ENCODE data around the gene CIAO3.

CIAO3 gene

DNA sequence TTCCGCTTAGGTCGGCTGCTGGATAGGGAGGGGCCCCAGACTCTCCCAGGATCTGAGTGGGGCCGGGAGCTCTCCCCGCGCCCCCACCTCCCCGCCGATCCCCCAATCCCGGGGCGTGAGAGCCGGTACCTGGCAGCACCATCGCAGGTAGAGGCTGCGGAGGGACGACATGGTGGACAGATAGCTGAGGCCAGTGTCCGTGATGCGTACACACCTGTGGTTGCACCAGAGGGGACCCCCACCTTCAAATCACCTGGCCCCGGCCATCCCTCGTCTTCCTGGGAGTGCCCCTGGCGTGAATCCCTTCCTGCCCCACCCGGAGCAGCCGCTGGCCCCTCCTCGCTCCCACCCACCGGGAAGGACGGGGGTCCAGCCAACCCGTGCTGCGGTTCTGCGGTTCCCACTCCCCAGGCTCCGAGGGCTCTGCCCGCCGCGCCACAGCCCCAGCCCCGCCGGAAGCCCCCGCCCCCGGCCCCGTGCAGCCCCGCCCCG is 45.9 kb downstream of the CIAO3 start:
- DNase-seq (ENCODE audit: low spot score) (no peak), ATAC-seq (ENCODE audit: low read depth) (no peak)
- Histone ChIP-seq H3K27me3 (ENCODE audit: insufficient read depth, poor library complexity, severe bottlenecking) (no peaks in the 10 kb centered on the region), H3K4me1 (ENCODE audit: insufficient read depth, poor library complexity, severe bottlenecking) (no peaks in the 10 kb centered on the region), H3K27ac (ENCODE audit: poor library complexity, severe bottlenecking) (peak overlapping the region; percentile 48), H3K36me3 (ENCODE audit: low read depth) (no peaks in the 10 kb centered on the region), H3K9me3 (ENCODE audit: severe bottlenecking) (no peaks in the 10 kb centered on the region), H3K4me3 (ENCODE audit: severe bottlenecking) (peak overlapping the region; percentile 37)
- TF ChIP-seq, protein P1, sequence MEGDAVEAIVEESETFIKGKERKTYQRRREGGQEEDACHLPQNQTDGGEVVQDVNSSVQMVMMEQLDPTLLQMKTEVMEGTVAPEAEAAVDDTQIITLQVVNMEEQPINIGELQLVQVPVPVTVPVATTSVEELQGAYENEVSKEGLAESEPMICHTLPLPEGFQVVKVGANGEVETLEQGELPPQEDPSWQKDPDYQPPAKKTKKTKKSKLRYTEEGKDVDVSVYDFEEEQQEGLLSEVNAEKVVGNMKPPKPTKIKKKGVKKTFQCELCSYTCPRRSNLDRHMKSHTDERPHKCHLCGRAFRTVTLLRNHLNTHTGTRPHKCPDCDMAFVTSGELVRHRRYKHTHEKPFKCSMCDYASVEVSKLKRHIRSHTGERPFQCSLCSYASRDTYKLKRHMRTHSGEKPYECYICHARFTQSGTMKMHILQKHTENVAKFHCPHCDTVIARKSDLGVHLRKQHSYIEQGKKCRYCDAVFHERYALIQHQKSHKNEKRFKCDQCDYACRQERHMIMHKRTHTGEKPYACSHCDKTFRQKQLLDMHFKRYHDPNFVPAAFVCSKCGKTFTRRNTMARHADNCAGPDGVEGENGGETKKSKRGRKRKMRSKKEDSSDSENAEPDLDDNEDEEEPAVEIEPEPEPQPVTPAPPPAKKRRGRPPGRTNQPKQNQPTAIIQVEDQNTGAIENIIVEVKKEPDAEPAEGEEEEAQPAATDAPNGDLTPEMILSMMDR (IDR thresholded peaks at IDR 0.05; ENCODE audit: poor library complexity, severe bottlenecking), result no peak

DNA sequence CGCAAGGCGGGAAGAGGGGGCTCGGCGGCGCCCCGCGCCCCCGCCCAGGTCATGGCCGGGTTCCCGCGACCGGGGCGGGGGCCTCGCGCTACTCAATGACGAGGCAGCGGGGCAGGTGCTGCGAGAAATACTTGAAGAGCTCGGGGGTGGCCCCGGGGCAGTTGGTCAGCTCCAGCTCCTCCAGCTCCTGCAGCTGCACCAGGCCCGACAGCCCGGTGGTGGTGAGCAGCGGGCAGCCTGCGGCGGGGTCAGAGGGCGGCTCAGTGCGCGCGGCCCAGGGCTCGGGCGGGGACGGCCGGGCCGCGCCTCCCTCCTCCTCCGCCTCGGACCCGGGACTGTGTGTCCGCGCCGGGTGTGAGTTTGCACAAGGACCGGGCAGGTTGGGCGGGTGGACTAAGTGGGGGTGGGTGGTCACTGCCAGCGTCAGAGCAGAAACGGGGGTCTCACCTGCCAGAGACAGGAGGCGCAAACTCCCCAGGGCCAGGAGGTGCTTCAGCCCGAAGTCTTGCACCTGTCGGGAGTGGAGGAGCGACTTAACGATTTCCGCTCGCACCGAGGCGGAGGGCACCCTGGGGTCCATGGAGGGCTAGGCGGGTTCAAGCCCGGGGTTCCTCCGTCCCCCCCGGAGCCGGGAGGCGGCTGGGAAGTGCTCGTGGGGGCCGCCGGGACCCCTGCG is 46.5 kb downstream of the CIAO3 start:
- DNase-seq (ENCODE audit: low spot score), result no peak
- H3K36me3 ChIP-seq (ENCODE audit: low read depth), result no peaks in the 10 kb centered on the region
- H3K27me3 ChIP-seq (ENCODE audit: insufficient read depth, poor library complexity, severe bottlenecking), result no peaks in the 10 kb centered on the region
- no peaks in the 10 kb centered on the region for H3K9me3 ChIP-seq (ENCODE audit: severe bottlenecking)
- TF ChIP-seq, protein P1 (IDR thresholded peaks at IDR 0.05; ENCODE audit: poor library complexity, severe bottlenecking), result no peak
- no peak for ATAC-seq (ENCODE audit: low read depth)
- H3K27ac ChIP-seq (ENCODE audit: poor library complexity, severe bottlenecking), result peak overlapping the region; percentile 48
- H3K4me1 ChIP-seq (ENCODE audit: insufficient read depth, poor library complexity, severe bottlenecking), result peaks cover 3% of the 10 kb centered on the region
- peak overlapping the region; percentile 37 for H3K4me3 ChIP-seq (ENCODE audit: severe bottlenecking)

DNA sequence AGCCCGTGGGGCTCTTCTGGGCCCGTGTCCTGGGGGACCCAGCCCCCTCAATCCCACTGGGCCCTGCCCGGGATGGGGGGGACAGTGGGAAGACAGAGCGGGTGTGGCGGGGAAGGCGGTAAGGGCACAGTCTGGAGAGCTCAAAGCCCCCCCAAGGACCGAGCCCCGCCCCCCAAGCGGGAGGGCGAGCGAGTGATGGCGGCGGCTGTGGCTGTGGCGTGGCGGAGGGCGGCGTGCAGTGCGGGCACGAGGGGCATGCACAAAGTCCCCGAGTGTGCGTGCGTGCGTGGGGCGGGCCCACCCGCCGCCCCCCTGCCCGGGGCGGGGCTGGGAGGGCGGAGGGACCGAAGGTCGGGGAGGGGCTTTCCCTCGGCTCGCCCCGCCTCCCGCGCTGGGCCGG is 47.0 kb downstream of the CIAO3 start:
- no peak overlapping the region for H3K27ac ChIP-seq (ENCODE audit: poor library complexity, severe bottlenecking)
- H3K36me3 ChIP-seq (ENCODE audit: low read depth), result no peaks in the 10 kb centered on the region
- no peaks in the 10 kb centered on the region for H3K9me3 ChIP-seq (ENCODE audit: severe bottlenecking)
- DNase-seq (ENCODE audit: low spot score) (no peak), ATAC-seq (ENCODE audit: low read depth) (no peak)
- no peaks in the 10 kb centered on the region for H3K27me3 ChIP-seq (ENCODE audit: insufficient read depth, poor library complexity, severe bottlenecking)
- no peak overlapping the region for H3K4me3 ChIP-seq (ENCODE audit: severe bottlenecking)
- TF ChIP-seq, protein P1 (IDR thresholded peaks at IDR 0.05; ENCODE audit: poor library complexity, severe bottlenecking), result no peak
- H3K4me1 ChIP-seq (ENCODE audit: insufficient read depth, poor library complexity, severe bottlenecking), result peaks cover 5% of the 10 kb centered on the region

DNA sequence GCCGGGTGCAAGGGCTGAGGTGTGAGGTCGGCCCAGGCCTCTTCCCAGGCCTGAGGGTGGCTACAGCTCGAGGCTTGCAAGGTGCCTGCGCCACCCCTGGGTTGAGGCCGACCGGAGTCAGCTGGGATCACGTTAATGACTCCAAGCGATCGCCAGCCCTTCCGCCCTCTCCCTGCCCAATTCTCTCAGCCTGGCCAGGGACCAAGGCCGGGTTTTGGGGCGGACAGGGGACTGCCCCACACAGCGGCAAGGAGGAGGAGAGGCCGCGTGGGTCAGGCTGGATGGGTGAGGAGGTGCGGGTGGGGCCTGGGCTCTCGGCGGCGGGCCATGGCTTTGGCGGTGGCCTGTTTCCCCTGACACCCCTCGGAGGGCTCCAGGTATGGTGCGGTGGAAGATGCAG is 47.4 kb downstream of the CIAO3 start:
- TF ChIP-seq, protein P1 (IDR thresholded peaks at IDR 0.05; ENCODE audit: poor library complexity, severe bottlenecking), result no peak
- Histone ChIP-seq H3K27me3 (ENCODE audit: insufficient read depth, poor library complexity, severe bottlenecking) (no peaks in the 10 kb centered on the region), H3K4me1 (ENCODE audit: insufficient read depth, poor library complexity, severe bottlenecking) (peaks cover 5% of the 10 kb centered on the region), H3K36me3 (ENCODE audit: low read depth) (no peaks in the 10 kb centered on the region), H3K27ac (ENCODE audit: poor library complexity, severe bottlenecking) (no peak overlapping the region), H3K9me3 (ENCODE audit: severe bottlenecking) (no peaks in the 10 kb centered on the region), H3K4me3 (ENCODE audit: severe bottlenecking) (no peak overlapping the region)
- no peak for DNase-seq (ENCODE audit: low spot score)
- no peak for ATAC-seq (ENCODE audit: low read depth)

All from RWPE2 (cell line).